ENCODE measurements around the gene ZG16.

Gene ZG16

GRCh38 chr16:29812754-29813643, 34.9 kb downstream of the ZG16 start:
- Mint-ChIP-seq H3K4me3 (peak overlapping the region; percentile 51), H3K36me3 (ENCODE audit: low read depth) (peaks cover 34% of the 10 kb centered on the region), H3K9me3 (no peaks in the 10 kb centered on the region), H3K4me1 (ENCODE audit: low read depth) (peaks cover 41% of the 10 kb centered on the region), H3K27ac (no peak overlapping the region), H3K27me3 (ENCODE audit: low read depth) (peaks cover 8% of the 10 kb centered on the region)
- no peak for DNase-seq (ENCODE audit: low spot score)

GRCh38 chr16:29813644-29814562, 35.8 kb downstream of the ZG16 start:
- Mint-ChIP-seq H3K27ac (peak overlapping the region; percentile 41), H3K27me3 (ENCODE audit: low read depth) (peaks cover 8% of the 10 kb centered on the region), H3K4me1 (ENCODE audit: low read depth) (peaks cover 43% of the 10 kb centered on the region), H3K4me3 (no peak overlapping the region), H3K9me3 (no peaks in the 10 kb centered on the region), H3K36me3 (ENCODE audit: low read depth) (peaks cover 33% of the 10 kb centered on the region)
- DNase-seq (ENCODE audit: low spot score) = no peak

- Mint-ChIP-seq H3K27ac (peak overlapping the region; percentile 99), H3K4me3 (peak overlapping the region; percentile 99), H3K36me3 (ENCODE audit: low read depth) (peaks cover 36% of the 10 kb centered on the region), H3K9me3 (no peaks in the 10 kb centered on the region), H3K27me3 (ENCODE audit: low read depth) (peaks cover 8% of the 10 kb centered on the region), H3K4me1 (ENCODE audit: low read depth) (peaks cover 49% of the 10 kb centered on the region)
- DNase-seq (ENCODE audit: low spot score) = no peak
Observed at GRCh38 chr16:29814592-29814991, 36.5 kb downstream of the ZG16 start.

GRCh38 chr16:29815032-29815721, 37.1 kb downstream of the ZG16 start:
- H3K27me3 Mint-ChIP-seq (ENCODE audit: low read depth) = peaks cover 8% of the 10 kb centered on the region
- no peak for DNase-seq (ENCODE audit: low spot score)
- H3K36me3 Mint-ChIP-seq (ENCODE audit: low read depth) = peaks cover 37% of the 10 kb centered on the region
- H3K4me1 Mint-ChIP-seq (ENCODE audit: low read depth) = peaks cover 50% of the 10 kb centered on the region
- peak overlapping the region; percentile 99 for H3K27ac Mint-ChIP-seq
- no peaks in the 10 kb centered on the region for H3K9me3 Mint-ChIP-seq
- H3K4me3 Mint-ChIP-seq = peak overlapping the region; percentile 99

- H3K27ac Mint-ChIP-seq = peak within 1 kb of the TSS; percentile 99
- H3K4me3 Mint-ChIP-seq = peak within 1 kb of the TSS; percentile 99
- peaks cover 37% of the 10 kb centered on the region for H3K36me3 Mint-ChIP-seq (ENCODE audit: low read depth)
- H3K27me3 Mint-ChIP-seq (ENCODE audit: low read depth) = peaks cover 8% of the 10 kb centered on the region
- peak; percentile 99 for DNase-seq (ENCODE audit: low spot score)
- peaks cover 41% of the 10 kb centered on the region for H3K4me1 Mint-ChIP-seq (ENCODE audit: low read depth)
- no peaks in the 10 kb centered on the region for H3K9me3 Mint-ChIP-seq
Observed at GRCh38 chr16:29815793-29816693, 38.0 kb downstream of the ZG16 start, which contains the start of gene PAGR1. PAGR1 (plus strand) TSS chr16:29816152; CDS start chr16:29816526, 374 bp downstream.

- peaks cover 8% of the 10 kb centered on the region for H3K27me3 Mint-ChIP-seq (ENCODE audit: low read depth)
- peaks cover 41% of the 10 kb centered on the region for H3K4me1 Mint-ChIP-seq (ENCODE audit: low read depth)
- H3K4me3 Mint-ChIP-seq = peak overlapping the region; percentile 99
- H3K9me3 Mint-ChIP-seq = no peaks in the 10 kb centered on the region
- H3K36me3 Mint-ChIP-seq (ENCODE audit: low read depth) = peaks cover 39% of the 10 kb centered on the region
- peak; percentile 78 for DNase-seq (ENCODE audit: low spot score)
- peak overlapping the region; percentile 99 for H3K27ac Mint-ChIP-seq
Observed at GRCh38 chr16:29816694-29817441, 38.8 kb downstream of the ZG16 start.

GRCh38 chr16:29818082-29818481, 40.0 kb downstream of the ZG16 start:
- Mint-ChIP-seq H3K27me3 (ENCODE audit: low read depth) (peaks cover 2% of the 10 kb centered on the region), H3K4me3 (peak overlapping the region; percentile 98), H3K9me3 (no peaks in the 10 kb centered on the region), H3K27ac (peak overlapping the region; percentile 79), H3K4me1 (ENCODE audit: low read depth) (peaks cover 41% of the 10 kb centered on the region), H3K36me3 (ENCODE audit: low read depth) (peaks cover 43% of the 10 kb centered on the region)
- DNase-seq (ENCODE audit: low spot score) = no peak

- H3K4me3 Mint-ChIP-seq = peak overlapping the region; percentile 98
- H3K9me3 Mint-ChIP-seq = no peaks in the 10 kb centered on the region
- no peak for DNase-seq (ENCODE audit: low spot score)
- no peaks in the 10 kb centered on the region for H3K27me3 Mint-ChIP-seq (ENCODE audit: low read depth)
- H3K27ac Mint-ChIP-seq = peak overlapping the region; percentile 88
- peaks cover 45% of the 10 kb centered on the region for H3K36me3 Mint-ChIP-seq (ENCODE audit: low read depth)
- peaks cover 40% of the 10 kb centered on the region for H3K4me1 Mint-ChIP-seq (ENCODE audit: low read depth)
Observed at GRCh38 chr16:29819506-29819905, 41.5 kb downstream of the ZG16 start.

- Mint-ChIP-seq H3K9me3 (no peaks in the 10 kb centered on the region), H3K4me1 (ENCODE audit: low read depth) (peaks cover 37% of the 10 kb centered on the region), H3K27me3 (ENCODE audit: low read depth) (no peaks in the 10 kb centered on the region), H3K27ac (peak within 1 kb of the TSS; percentile 88), H3K4me3 (peak within 1 kb of the TSS; percentile 98), H3K36me3 (ENCODE audit: low read depth) (peaks cover 48% of the 10 kb centered on the region)
- peak; percentile 60 for DNase-seq (ENCODE audit: low spot score)
Observed at GRCh38 chr16:29820271-29820701, 42.2 kb downstream of the ZG16 start, which contains the start of gene MVP. MVP (plus strand) TSS chr16:29820462; CDS start chr16:29830550, 10,088 bp downstream.

GRCh38 chr16:29820730-29821642, 42.9 kb downstream of the ZG16 start:
- Mint-ChIP-seq H3K4me1 (ENCODE audit: low read depth) (peaks cover 38% of the 10 kb centered on the region), H3K27ac (peak overlapping the region; percentile 88), H3K4me3 (peak overlapping the region; percentile 98), H3K27me3 (ENCODE audit: low read depth) (no peaks in the 10 kb centered on the region), H3K9me3 (no peaks in the 10 kb centered on the region), H3K36me3 (ENCODE audit: low read depth) (peaks cover 49% of the 10 kb centered on the region)
- DNase-seq (ENCODE audit: low spot score) = peak; percentile 41

- Mint-ChIP-seq H3K27me3 (ENCODE audit: low read depth) (no peaks in the 10 kb centered on the region), H3K9me3 (no peaks in the 10 kb centered on the region), H3K4me1 (ENCODE audit: low read depth) (peaks cover 43% of the 10 kb centered on the region), H3K27ac (peak overlapping the region; percentile 88), H3K4me3 (peak overlapping the region; percentile 98), H3K36me3 (ENCODE audit: low read depth) (peaks cover 48% of the 10 kb centered on the region)
- DNase-seq (ENCODE audit: low spot score) = no peak
Observed at GRCh38 chr16:29821643-29822115, 43.6 kb downstream of the ZG16 start.

Measured in T-helper 2 cell treated with Interferon-gamma antibody and Interleukin-4, amounts not matched to agents 5 μg/mL and 100 μg/mL, for 36 hours (primary cell).